Panc1 (cell line): Measurements from ENCODE around the gene SIX3. TPM values are rescaled to one million over a fixed set of nuclear protein-coding genes. Genes with fewer than 3 reads are reported as not detected.

Experiments used
- ATAC-seq: fragments of 200-7000 bp; cut with Tn5 transposase; 2 replicates; pipeline ENCODE4 v1.9.1; 2020; ENCODE audit warnings: mild to moderate bottlenecking, moderate library complexity
- BruUV-seq: library from RNA; stranded (reverse); fragments of 400-500 nt; replicated peaks from 2 replicates; lab custom pipeline; 2021; lab: Mats Ljungman, UMichigan
- CTCF ChIA-PET: fragments of 300-600 bp; sonication (Branson Sonifier 250); formaldehyde crosslinking; loops from one replicate; lab custom pipeline; 2022; ENCODE audit warnings: antibody characterized with exemption; lab: Charles Lee
- POLR2A ChIA-PET: fragments of 300-600 bp; sonication (Branson Sonifier 250); formaldehyde crosslinking; loops from one replicate; lab custom pipeline; 2022; ENCODE audit warnings: antibody characterized with exemption; lab: Charles Lee
- DNase-seq: peaks from one replicate; pipeline ENCODE4 v3.0.0-alpha.2; 2010; ENCODE audit warnings: low read depth, low spot score
- H3K27ac ChIP-seq: 2 replicates; pipeline ENCODE4 v1.5.1; 2011; ENCODE audit warnings: mild to moderate bottlenecking, low read length, inconsistent platforms
- H3K27me3 ChIP-seq: fragments of 200-500 bp; sonication (Bioruptor generic); 2 replicates; pipeline ENCODE4 v1.6.0; 2014; ENCODE audit warnings: low read length, inconsistent platforms; ENCODE audit not compliant: control insufficient read depth, insufficient read depth
- H3K36me3 ChIP-seq: fragments of 200-500 bp; sonication (Bioruptor generic); 2 replicates; pipeline ENCODE4 v1.5.1; 2014; ENCODE audit warnings: inconsistent platforms, mild to moderate bottlenecking, low read length, moderate library complexity; ENCODE audit not compliant: control insufficient read depth, insufficient read depth
- H3K4me1 ChIP-seq: 2 replicates; pipeline ENCODE4 v1.5.1; 2011; ENCODE audit warnings: inconsistent platforms, mild to moderate bottlenecking, low read length, moderate library complexity; ENCODE audit not compliant: control insufficient read depth, insufficient read depth
- H3K4me3 ChIP-seq, 2 experiments: 2 replicates each; pipeline ENCODE4 v1.5.1; 2011 to 2012; ENCODE audit warnings: low read depth in 2 of 2, low read length in 2 of 2, mild to moderate bottlenecking in 2 of 2, inconsistent platforms in 1 of 2, moderate library complexity in 1 of 2
- H3K9me3 ChIP-seq: fragments of 200-500 bp; sonication (Bioruptor generic); 2 replicates; pipeline ENCODE4 v1.5.1; 2014; ENCODE audit warnings: low read depth, mild to moderate bottlenecking, inconsistent platforms, low read length, moderate library complexity; ENCODE audit not compliant: control insufficient read depth, insufficient read depth
- CTCF ChIP-seq: fragments of 450-650 bp; IDR thresholded peaks from 2 replicates; pipeline ENCODE4 v1.5.1; 2017; ENCODE audit warnings: mild to moderate bottlenecking
- POLR2AphosphoS5 ChIP-seq: IDR thresholded peaks from 2 replicates; pipeline ENCODE4 v1.6.1; 2012; ENCODE audit warnings: mild to moderate bottlenecking, low read depth, low read length, moderate library complexity
- REST ChIP-seq, 2 experiments: IDR thresholded peaks; 2 replicates each; pipeline ENCODE4 v1.6.1; 2011 to 2012; ENCODE audit warnings: low read depth in 2 of 2, control low read depth in 1 of 2, low read length in 1 of 2, mild to moderate bottlenecking in 1 of 2, moderate library complexity in 1 of 2; ENCODE audit not compliant: insufficient read depth in 1 of 2
- SIN3A ChIP-seq: IDR thresholded peaks from 2 replicates; pipeline ENCODE4 v1.6.1; 2012; ENCODE audit warnings: low read depth, mild to moderate bottlenecking, low read length, moderate library complexity, borderline replicate concordance; ENCODE audit not compliant: insufficient read depth
- TCF7L2 ChIP-seq: IDR thresholded peaks from 2 replicates; pipeline ENCODE4 v1.6.1; 2011; ENCODE audit warnings: mild to moderate bottlenecking, low read depth, low read length, inconsistent platforms
- in situ Hi-C: cut with HindIII; loops from 2 replicates; pipeline ENCODE4 v1.10.0; 2016; ENCODE audit warnings: low sequenced_read_pairs, low pct_unique_long_range_greater_than_20kb
- intact Hi-C: fragments of 100-400 bp; cut with micrococcal nuclease; formaldehyde crosslinking; loops from one replicate; pipeline ENCODE4 v1.10.0; 2022; ENCODE audit not compliant: unreplicated experiment
- total RNA-seq: library from RNA; stranded (reverse); gene quantifications from one replicate; pipeline ENCODE4 v1.2.1, GENCODE V29; 2021; ENCODE audit not compliant: unreplicated experiment

The SIX3 gene
- total RNA-seq, 1 experiment from 2014 or later, result 0.21 TPM

- H3K36me3 ChIP-seq, result no peaks in the 10 kb centered on the region
Measured at GRCh38 chr2:44909831-44910230, 31.7 kb upstream of the SIX3 start.

GRCh38 chr2:44912660-44913059 is 28.8 kb upstream of the SIX3 start:
- no peak for DNase-seq
- CTCF ChIA-PET, result no interaction called here

More at GRCh38 chr2:44909831-44910230, 31.7 kb upstream of the SIX3 start:
- DNase-seq (no peak), ATAC-seq (no peak)
- no peaks in the 10 kb centered on the region for H3K9me3 ChIP-seq
- ChIA-PET POLR2A (no interaction called here), CTCF (no interaction called here)
- peaks cover 5% of the 10 kb centered on the region for H3K27me3 ChIP-seq
- no peak for TF ChIP-seq REST (IDR thresholded peaks at IDR 0.05; ENCODE audit: insufficient read depth in 1 of 2, low read depth in 2 of 2, low read length in 1 of 2)
- TF ChIP-seq TCF7L2, result no peak
- TF ChIP-seq CTCF, result no peak
- no peak for TF ChIP-seq POLR2AphosphoS5
- no peak for TF ChIP-seq SIN3A
- no peaks in the 10 kb centered on the region for H3K4me1 ChIP-seq
- in situ Hi-C loops, result no loop called here
- H3K4me3 ChIP-seq, result no peak overlapping the region
- no peak overlapping the region for H3K27ac ChIP-seq
- BruUV-seq, result no TSS peak
- intact Hi-C loops, result no loop called here

GRCh38 chr2:44916291-44916690 is 25.2 kb upstream of the SIX3 start:
- intact Hi-C loops, result no loop called here
- H3K4me3 ChIP-seq, result no peak overlapping the region
- POLR2A ChIA-PET, result interaction anchor here (0.6 kb wide), 1 partner anchor 1501 kb away, joined by 3 read pairs; no protein-coding TSS in a partner anchor

More at GRCh38 chr2:44912660-44913059, 28.8 kb upstream of the SIX3 start:
- intact Hi-C loops, result no loop called here
- TF ChIP-seq SIN3A (no peak), POLR2AphosphoS5 (no peak)
- Histone ChIP-seq H3K36me3 (no peaks in the 10 kb centered on the region), H3K27me3 (0 out of 2 replicates have a peak, but pooled peaks cover 2% of the 10 kb centered on the region), H3K4me3 (no peak overlapping the region), H3K27ac (no peak overlapping the region), H3K4me1 (no peaks in the 10 kb centered on the region), H3K9me3 (no peaks in the 10 kb centered on the region)
- BruUV-seq, result no TSS peak
- POLR2A ChIA-PET, result no interaction called here
- no peak for ATAC-seq
- in situ Hi-C loops, result no loop called here

More at GRCh38 chr2:44916291-44916690, 25.2 kb upstream of the SIX3 start:
- CTCF ChIA-PET, result no interaction called here
- in situ Hi-C loops, result no loop called here
- Histone ChIP-seq H3K27ac (no peak overlapping the region), H3K4me1 (no peaks in the 10 kb centered on the region), H3K27me3 (no peaks in the 10 kb centered on the region; the same call in 1 of the 2 replicates), H3K36me3 (no peaks in the 10 kb centered on the region), H3K9me3 (no peaks in the 10 kb centered on the region)
- ATAC-seq, result no peak
- no peak for DNase-seq
- TF ChIP-seq TCF7L2 (no peak), REST (IDR thresholded peaks at IDR 0.05; ENCODE audit: insufficient read depth in 1 of 2, low read depth in 2 of 2, low read length in 1 of 2) (no peak), SIN3A (no peak), POLR2AphosphoS5 (no peak), CTCF (no peak)
- BruUV-seq, result no TSS peak
